GM19239 (cell line): ENCODE results near the gene ZFAND3.

Source experiments
- DNase-seq: peaks from one replicate; pipeline ENCODE4 v3.0.0; 2011; ENCODE audit warnings: low spot score; ENCODE audit not compliant: insufficient read length
- FAIRE-seq: peaks from 2 replicates; lab custom pipeline; 2011; peaks lifted over from hg19 to GRCh38; lab: Jason Lieb, UNC

ZFAND3 gene

GRCh38 chr6:37824170-37824569 lies 4.6 kb downstream of the ZFAND3 start:
- DNase-seq (no peak), FAIRE-seq (no peak)

- no peak for DNase-seq
- no peak for FAIRE-seq
Measured at GRCh38 chr6:37826188-37826587, 6.7 kb downstream of the ZFAND3 start.

GRCh38 chr6:37826993-37827392 lies 7.5 kb downstream of the ZFAND3 start:
- DNase-seq (no peak), FAIRE-seq (peak; percentile 8)

- DNase-seq (no peak), FAIRE-seq (no peak)
Measured at GRCh38 chr6:37827603-37828265, 8.2 kb downstream of the ZFAND3 start.

GRCh38 chr6:37830225-37830624 lies 10.7 kb downstream of the ZFAND3 start:
- DNase-seq (no peak), FAIRE-seq (no peak)

- no peak for DNase-seq
- FAIRE-seq = no peak
Measured at GRCh38 chr6:37831457-37831856, 11.9 kb downstream of the ZFAND3 start.

GRCh38 chr6:37835923-37836322 lies 16.4 kb downstream of the ZFAND3 start:
- no peak for FAIRE-seq
- no peak for DNase-seq

GRCh38 chr6:37838219-37838921 lies 18.8 kb downstream of the ZFAND3 start:
- FAIRE-seq (peak; percentile 87), DNase-seq (no peak)

GRCh38 chr6:37840143-37840939 lies 20.8 kb downstream of the ZFAND3 start:
- FAIRE-seq (peak; percentile 23), DNase-seq (no peak)

- DNase-seq (no peak), FAIRE-seq (peak; percentile 76)
Measured at GRCh38 chr6:37840940-37841300, 21.4 kb downstream of the ZFAND3 start.

GRCh38 chr6:37845026-37845911 lies 25.7 kb downstream of the ZFAND3 start:
- FAIRE-seq = no peak
- no peak for DNase-seq

- DNase-seq (no peak), FAIRE-seq (no peak)
Measured at GRCh38 chr6:37845930-37846329, 26.4 kb downstream of the ZFAND3 start.

- FAIRE-seq (no peak), DNase-seq (no peak)
Measured at GRCh38 chr6:37847704-37848103, 28.2 kb downstream of the ZFAND3 start.

GRCh38 chr6:37848371-37848770 lies 28.8 kb downstream of the ZFAND3 start:
- no peak for DNase-seq
- FAIRE-seq = peak; percentile 73

GRCh38 chr6:37850260-37850659 lies 30.7 kb downstream of the ZFAND3 start:
- DNase-seq = no peak
- peak; percentile 49 for FAIRE-seq

- no peak for DNase-seq
- no peak for FAIRE-seq
Measured at GRCh38 chr6:37850728-37851285, 31.3 kb downstream of the ZFAND3 start.

- no peak for FAIRE-seq
Measured at GRCh38 chr6:37851997-37852524, 32.5 kb downstream of the ZFAND3 start.

GRCh38 chr6:37856285-37856684 lies 36.8 kb downstream of the ZFAND3 start:
- FAIRE-seq = no peak
- no peak for DNase-seq

More at GRCh38 chr6:37851997-37852524, 32.5 kb downstream of the ZFAND3 start:
- no peak for DNase-seq

- no peak for DNase-seq
- no peak for FAIRE-seq
Measured at GRCh38 chr6:37858363-37858762, 38.8 kb downstream of the ZFAND3 start.
